WTC11 (cell line): ENCODE data around the gene PDZRN4.

Experiments used
- ETV6 ChIP-seq: sonication (generic); formaldehyde crosslinking; IDR thresholded peaks from 2 replicates; pipeline ENCODE4 v1.8.1; 2022; ENCODE audit warnings: mild to moderate bottlenecking, missing genetic modification reagents
- FOXJ3 ChIP-seq: sonication (generic); formaldehyde crosslinking; IDR thresholded peaks from 2 replicates; pipeline ENCODE4 v1.9.0; 2021; ENCODE audit warnings: missing genetic modification reagents, mild to moderate bottlenecking, borderline replicate concordance
- ZNF416 ChIP-seq: fragments of 250-450 bp; sonication (Bioruptor Pico); IDR thresholded peaks from 2 replicates; pipeline ENCODE4 v1.9.0; 2021; ENCODE audit warnings: mild to moderate bottlenecking, inconsistent platforms
- TF ChIP-seq, protein P1 (sequence below): fragments of 200-600 bp; IDR thresholded peaks from 2 replicates; pipeline ENCODE4 v1.8.0; 2022; ENCODE audit warnings: antibody characterized with exemption
- TF ChIP-seq, protein P2 (sequence below): sonication (generic); formaldehyde crosslinking; IDR thresholded peaks from 2 replicates; pipeline ENCODE4 v1.8.0; 2022; ENCODE audit warnings: missing genetic modification reagents

DNA sequence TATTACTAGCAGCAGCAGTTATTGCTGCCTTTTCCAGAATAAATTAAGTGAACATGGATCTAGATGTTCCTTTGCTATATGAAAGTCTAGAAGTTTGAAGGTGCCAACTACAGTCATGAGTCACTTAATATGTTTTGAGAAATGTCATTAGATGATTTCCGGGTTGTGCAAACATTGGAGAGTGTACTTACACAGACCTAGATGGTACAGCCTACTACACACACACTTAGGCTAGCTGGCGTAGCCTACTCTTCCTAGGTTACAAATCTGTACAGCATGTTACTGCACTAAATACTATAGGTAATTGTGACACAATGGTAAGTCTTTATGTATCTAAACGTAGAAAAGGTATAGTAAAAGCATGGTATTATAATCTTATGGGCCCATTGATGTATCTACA, 368.1 kb downstream of the PDZRN4 start:
- no peak for TF ChIP-seq ZNF416 (CRISPR knock-in tag)
- TF ChIP-seq, protein P1, sequence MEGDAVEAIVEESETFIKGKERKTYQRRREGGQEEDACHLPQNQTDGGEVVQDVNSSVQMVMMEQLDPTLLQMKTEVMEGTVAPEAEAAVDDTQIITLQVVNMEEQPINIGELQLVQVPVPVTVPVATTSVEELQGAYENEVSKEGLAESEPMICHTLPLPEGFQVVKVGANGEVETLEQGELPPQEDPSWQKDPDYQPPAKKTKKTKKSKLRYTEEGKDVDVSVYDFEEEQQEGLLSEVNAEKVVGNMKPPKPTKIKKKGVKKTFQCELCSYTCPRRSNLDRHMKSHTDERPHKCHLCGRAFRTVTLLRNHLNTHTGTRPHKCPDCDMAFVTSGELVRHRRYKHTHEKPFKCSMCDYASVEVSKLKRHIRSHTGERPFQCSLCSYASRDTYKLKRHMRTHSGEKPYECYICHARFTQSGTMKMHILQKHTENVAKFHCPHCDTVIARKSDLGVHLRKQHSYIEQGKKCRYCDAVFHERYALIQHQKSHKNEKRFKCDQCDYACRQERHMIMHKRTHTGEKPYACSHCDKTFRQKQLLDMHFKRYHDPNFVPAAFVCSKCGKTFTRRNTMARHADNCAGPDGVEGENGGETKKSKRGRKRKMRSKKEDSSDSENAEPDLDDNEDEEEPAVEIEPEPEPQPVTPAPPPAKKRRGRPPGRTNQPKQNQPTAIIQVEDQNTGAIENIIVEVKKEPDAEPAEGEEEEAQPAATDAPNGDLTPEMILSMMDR, result no peak
- TF ChIP-seq ETV6 (CRISPR knock-in tag), result no peak
- TF ChIP-seq, protein P2, sequence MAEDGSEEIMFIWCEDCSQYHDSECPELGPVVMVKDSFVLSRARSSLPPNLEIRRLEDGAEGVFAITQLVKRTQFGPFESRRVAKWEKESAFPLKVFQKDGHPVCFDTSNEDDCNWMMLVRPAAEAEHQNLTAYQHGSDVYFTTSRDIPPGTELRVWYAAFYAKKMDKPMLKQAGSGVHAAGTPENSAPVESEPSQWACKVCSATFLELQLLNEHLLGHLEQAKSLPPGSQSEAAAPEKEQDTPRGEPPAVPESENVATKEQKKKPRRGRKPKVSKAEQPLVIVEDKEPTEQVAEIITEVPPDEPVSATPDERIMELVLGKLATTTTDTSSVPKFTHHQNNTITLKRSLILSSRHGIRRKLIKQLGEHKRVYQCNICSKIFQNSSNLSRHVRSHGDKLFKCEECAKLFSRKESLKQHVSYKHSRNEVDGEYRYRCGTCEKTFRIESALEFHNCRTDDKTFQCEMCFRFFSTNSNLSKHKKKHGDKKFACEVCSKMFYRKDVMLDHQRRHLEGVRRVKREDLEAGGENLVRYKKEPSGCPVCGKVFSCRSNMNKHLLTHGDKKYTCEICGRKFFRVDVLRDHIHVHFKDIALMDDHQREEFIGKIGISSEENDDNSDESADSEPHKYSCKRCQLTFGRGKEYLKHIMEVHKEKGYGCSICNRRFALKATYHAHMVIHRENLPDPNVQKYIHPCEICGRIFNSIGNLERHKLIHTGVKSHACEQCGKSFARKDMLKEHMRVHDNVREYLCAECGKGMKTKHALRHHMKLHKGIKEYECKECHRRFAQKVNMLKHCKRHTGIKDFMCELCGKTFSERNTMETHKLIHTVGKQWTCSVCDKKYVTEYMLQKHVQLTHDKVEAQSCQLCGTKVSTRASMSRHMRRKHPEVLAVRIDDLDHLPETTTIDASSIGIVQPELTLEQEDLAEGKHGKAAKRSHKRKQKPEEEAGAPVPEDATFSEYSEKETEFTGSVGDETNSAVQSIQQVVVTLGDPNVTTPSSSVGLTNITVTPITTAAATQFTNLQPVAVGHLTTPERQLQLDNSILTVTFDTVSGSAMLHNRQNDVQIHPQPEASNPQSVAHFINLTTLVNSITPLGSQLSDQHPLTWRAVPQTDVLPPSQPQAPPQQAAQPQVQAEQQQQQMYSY, result no peak
- no peak for TF ChIP-seq FOXJ3 (CRISPR knock-in tag)
